Skeletal muscle cell (primary cell): ENCODE measurements around the gene SYNJ2.

Source experiments
- DNase-seq: peaks from one replicate; pipeline ENCODE4 v3.0.0-alpha.2; 2010; ENCODE audit warnings: low read depth
- H3K4me3 ChIP-seq: 2 replicates; pipeline ENCODE4 v1.5.1; 2011; ENCODE audit warnings: low read depth, mild to moderate bottlenecking, control low read depth, low read length, moderate library complexity

The SYNJ2 gene

DNA sequence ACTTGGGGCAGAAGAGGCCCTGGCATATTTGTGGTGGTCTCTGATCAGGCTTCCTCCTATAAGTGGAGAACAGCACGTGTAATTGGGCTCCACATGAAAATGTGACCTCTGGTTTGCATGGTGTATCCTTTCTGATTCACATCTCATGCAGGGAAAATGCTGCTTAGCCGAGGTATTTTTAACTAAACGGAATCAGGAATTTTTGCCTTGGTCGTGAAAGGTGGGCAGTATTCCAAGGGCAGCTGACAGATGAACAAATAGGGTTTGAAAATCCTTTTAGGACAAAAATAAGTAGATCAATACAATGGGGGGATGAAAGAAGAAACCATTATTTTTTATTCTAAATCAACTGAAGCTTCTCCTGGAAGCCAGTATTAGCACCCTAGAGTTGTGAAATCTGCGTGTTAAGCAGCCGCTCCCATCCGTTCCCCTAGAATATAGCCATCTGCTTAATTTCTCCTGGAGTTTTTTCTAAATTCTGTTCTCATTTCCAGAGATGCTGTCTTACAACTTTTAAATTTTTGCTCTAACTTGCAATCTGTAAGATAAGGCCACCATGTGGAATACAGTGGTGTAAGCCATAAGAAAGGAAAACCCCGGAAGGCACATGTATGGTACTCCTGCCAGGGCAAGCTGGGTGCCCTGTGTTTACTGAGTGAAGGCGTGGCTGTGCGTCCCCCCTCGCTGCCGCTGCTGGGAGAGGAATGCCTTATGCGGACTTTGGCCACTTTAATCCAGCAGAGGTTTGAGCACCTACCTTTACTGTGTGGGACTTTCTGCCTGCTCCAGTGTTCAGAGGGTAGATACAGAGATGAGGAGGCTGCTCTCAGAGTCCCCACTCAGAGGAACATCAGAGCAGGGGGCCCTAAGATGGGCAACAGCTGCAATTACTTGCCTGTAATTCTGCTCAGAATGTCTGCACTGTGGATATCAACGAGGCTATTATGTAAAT lies 52.4 kb downstream of the SYNJ2 start:
- DNase-seq, result no peak
- no peak overlapping the region for H3K4me3 ChIP-seq

- no peak for DNase-seq
- no peak overlapping the region for H3K4me3 ChIP-seq
These were observed 54.6 kb downstream of the SYNJ2 start for GRCh38 chr6:158036261-158036660.

- H3K4me3 ChIP-seq, result no peak overlapping the region
- no peak for DNase-seq
These were observed 55.4 kb downstream of the SYNJ2 start for GRCh38 chr6:158037021-158037420.

GRCh38 chr6:158037771-158038170 lies 56.1 kb downstream of the SYNJ2 start:
- no peak for DNase-seq
- no peak overlapping the region for H3K4me3 ChIP-seq

DNA sequence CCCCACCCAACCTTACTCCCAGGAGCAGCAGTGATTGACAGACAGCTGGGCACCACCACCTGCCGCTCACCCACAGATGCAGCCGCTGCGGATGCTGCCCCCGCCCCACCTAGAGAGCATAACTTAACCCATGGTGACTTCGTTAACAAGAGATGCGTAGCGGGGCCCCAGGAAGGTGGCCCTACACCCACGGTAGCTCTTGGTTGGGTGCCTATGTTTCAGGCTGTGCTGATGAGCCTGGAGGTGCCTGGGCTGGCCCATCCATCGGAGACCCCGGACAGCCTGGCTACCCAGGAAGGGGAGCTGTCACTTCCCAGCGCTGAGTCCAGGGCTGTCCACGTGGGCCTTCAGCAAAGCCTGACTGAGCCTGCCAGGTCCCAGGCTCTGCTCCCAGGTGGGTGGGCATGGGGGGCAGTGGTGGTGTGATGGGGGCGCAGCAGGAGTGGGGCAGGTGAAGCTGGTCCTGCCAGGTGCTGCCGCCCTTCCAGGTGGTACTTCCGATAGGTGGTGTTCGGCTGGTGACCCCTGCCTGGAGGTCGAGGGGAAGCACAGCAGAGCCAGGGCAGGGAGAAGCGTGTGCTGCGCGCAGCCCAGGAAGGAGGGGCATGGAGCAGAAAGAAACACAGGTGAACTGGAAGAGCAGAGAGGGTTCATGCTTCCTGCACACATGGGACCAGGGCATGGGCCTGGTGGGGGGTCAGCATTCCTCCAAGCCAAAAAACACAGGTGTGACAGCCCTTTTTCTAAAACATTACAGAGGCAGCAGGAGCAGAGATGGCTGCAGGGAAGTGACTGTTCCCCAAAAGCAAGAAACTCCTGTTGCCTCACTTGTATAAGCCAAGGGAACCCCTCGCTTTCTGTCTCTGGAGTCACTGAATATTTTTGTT lies 56.9 kb downstream of the SYNJ2 start:
- no peak overlapping the region for H3K4me3 ChIP-seq
- DNase-seq, result no peak

GRCh38 chr6:158039178-158039557 lies 57.5 kb downstream of the SYNJ2 start:
- H3K4me3 ChIP-seq, result no peak overlapping the region
- no peak for DNase-seq

DNA sequence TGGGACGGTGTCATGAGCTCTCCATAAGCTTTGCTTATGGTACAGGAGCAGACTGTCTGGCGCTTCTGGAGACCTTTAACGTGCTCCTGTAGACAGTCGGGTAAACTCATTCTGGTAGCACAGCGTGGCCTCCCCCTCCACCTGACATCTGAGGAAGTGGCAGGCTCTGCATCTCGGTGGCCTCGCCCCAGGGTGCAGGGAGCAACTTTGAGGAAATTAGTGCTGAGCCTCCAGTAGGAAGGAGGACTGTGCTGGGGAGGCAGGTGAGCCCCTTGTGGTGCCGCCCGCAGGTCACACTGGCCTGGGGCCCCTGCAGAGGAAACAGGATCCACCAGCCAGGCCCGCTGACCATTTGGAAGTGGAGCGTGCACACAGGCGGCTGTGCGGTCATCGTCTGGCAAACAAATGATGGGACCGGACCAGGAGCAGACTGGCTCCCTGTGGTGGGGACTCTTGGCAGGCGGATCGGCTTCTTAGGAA lies 57.9 kb downstream of the SYNJ2 start:
- no peak for DNase-seq
- H3K4me3 ChIP-seq, result no peak overlapping the region

GRCh38 chr6:158040051-158040803 lies 58.6 kb downstream of the SYNJ2 start:
- H3K4me3 ChIP-seq, result no peak overlapping the region
- DNase-seq, result peak; percentile 89

- no peak for DNase-seq
- H3K4me3 ChIP-seq, result no peak overlapping the region
These were observed 59.2 kb downstream of the SYNJ2 start for GRCh38 chr6:158040804-158041347.

DNA sequence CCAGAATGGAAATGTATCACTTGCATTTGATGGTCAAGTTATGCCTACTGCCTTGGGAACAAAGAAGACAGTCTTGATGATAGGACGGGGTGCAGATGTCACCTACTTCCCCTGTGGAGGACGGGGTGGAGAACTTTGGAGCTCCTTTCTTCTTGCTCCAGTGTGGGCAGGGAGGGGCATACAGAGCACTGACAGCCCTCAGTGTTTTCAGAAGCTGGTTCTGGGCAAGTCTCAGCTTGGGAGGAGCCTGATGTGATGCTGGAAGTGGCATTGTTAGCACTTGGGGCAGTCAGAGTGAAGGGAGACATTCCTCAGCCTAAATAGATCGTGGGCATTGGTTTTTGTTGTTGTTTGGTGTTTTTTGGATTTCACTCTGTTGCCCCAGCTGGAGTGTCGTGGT lies 59.7 kb downstream of the SYNJ2 start:
- H3K4me3 ChIP-seq, result no peak overlapping the region
- DNase-seq, result no peak

DNA sequence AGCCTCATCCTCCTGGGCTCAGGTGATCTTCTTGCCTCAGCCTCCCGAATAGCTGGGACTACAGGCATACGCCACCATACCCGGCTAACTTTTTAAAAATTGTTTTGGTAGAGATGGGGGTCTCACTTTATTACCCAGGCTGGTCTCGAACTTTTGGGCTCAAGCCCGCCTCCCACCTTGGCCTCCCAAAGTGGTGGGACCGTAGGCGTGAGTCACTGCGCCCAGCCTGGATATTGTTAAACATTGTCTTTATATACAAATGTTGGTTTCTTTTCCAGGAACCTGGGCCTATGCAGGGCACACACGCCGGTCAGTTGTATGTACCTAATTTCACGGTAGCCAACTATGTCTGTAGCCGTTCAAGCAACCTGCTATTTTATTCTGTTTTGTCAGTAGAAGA lies 60.1 kb downstream of the SYNJ2 start:
- DNase-seq, result no peak
- no peak overlapping the region for H3K4me3 ChIP-seq

- H3K4me3 ChIP-seq, result no peak overlapping the region
- DNase-seq, result peak; percentile 48
These were observed 60.7 kb downstream of the SYNJ2 start for GRCh38 chr6:158042245-158042798.

- DNase-seq, result no peak
- no peak overlapping the region for H3K4me3 ChIP-seq
These were observed 61.3 kb downstream of the SYNJ2 start for GRCh38 chr6:158043008-158043407.

DNA sequence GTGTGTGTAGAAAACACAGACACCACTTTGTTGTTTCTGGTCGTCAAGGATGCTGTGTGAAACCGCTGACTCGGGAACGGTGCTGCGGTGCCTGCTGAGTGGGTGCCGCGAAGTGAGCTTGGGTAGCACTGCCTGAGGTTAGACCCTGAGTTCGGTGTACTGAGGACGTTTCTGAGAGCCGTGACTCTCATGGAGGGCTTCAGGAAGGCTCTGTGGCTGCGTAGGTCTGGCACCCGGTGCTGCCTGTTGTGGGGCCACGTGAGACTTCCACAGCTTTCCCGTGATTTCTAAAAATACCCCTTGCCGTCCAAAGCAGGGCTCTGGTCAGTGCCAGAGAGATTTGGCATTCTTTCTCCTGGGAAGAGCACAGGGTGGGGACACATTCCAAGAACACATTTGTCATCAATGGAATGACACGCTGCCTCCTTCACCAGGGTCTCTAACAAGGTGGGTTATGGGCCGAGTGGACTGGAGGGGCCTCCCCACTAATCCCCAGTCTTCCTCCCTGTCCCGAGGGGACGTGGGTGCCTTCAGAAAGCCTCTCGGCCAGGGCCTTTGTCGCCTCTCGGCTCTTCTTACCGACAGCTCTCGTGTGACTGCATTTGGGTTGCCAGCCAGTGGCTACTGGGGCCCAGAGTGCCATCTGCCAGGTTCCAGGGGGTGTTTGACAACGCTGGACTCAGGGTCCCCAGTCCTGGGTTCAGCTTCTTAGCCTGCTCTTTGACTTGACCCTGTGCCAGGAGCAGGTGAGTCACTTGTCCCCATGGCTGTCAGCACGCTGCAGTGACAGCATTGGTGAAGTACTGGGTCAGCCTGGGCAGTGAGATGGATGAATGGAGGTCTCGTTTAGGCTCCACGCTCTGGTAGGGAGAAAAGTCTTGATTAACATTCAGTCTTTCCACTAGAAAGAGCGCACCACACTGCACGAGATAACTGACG lies 62.2 kb downstream of the SYNJ2 start:
- no peak overlapping the region for H3K4me3 ChIP-seq
- DNase-seq, result no peak

DNA sequence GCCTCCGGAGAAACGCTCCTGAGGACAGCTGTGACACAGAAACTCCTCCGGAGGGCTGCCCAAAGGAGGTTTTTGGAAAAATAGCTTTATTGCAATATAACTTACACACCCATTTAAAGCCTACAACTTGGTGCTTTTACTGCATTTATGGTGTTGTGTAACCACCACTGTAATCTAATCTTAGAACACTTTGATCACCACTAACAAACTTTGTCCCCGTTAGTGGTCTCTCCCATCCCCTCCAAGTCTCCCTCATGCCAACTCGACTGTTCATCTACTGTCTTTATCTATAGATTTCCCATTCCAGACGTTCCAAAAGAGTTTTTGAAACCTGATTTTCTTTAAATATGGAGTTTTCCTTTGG lies 62.8 kb downstream of the SYNJ2 start:
- DNase-seq, result no peak

GRCh38 chr6:158046201-158047126 lies 64.8 kb downstream of the SYNJ2 start:
- H3K4me3 ChIP-seq, result no peak overlapping the region
- DNase-seq, result no peak

More for the DNA sequence above, 62.8 kb downstream of the SYNJ2 start:
- no peak overlapping the region for H3K4me3 ChIP-seq

DNA sequence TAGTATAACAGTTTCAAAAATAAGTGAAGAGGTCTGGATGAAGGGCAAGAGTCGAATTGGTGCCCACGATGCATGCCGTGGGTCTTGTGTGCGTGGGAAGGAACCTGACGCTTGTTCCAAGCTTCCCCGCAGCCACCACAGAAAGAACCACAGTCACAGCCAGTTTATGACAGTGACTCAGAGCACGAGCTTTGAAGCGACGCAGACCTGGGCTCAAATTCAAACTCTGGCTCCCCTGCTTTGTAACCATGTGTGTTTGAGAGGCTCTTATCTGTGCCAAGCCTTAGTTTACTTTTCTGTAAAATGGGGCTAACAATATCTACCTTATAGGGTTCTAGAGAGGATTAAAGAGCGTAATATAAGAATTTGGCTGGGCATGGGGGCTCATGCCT lies 65.5 kb downstream of the SYNJ2 start:
- no peak for DNase-seq
- H3K4me3 ChIP-seq, result no peak overlapping the region
